Adrenal gland (tissue), 12 donors: ENCODE results near the gene RRP15. TPM values are rescaled to one million over a fixed set of nuclear protein-coding genes. Genes with fewer than 3 reads are reported as not detected.

Source experiments
- DNase-seq, 7 donors: peaks; one replicate each; pipeline ENCODE4 v3.0.0-alpha.2; 2019 to 2020
- H3K27ac ChIP-seq, 5 donors: fragments of 200-600 bp; sonication (generic) in 4 of 5; 1 replicate in 3 of 5; 2 replicates in 2 of 5; pipeline versions ENCODE4 v1.5.1 to v1.8.0; 2016 to 2020; ENCODE audit warnings: mild to moderate bottlenecking in 1 of 5
- H3K27me3 ChIP-seq: fragments of 200-600 bp; 2 replicates; pipeline ENCODE4 v1.8.0; 2021
- H3K36me3 ChIP-seq, 2 donors: fragments of 200-600 bp; replicated peaks in 1 of 2; 1 replicate in 1 of 2; 2 replicates in 1 of 2; pipeline versions ENCODE4 v1.5.1 to v1.8.0; 2018 to 2022
- H3K4me1 ChIP-seq, 2 donors: fragments of 200-600 bp; replicated peaks in 1 of 2; 1 replicate in 1 of 2; 2 replicates in 1 of 2; pipeline versions ENCODE4 v1.5.1 to v1.8.0; 2018 to 2021
- H3K4me3 ChIP-seq, 4 donors: fragments of 200-600 bp; sonication (generic) in 3 of 4; one replicate each; pipeline ENCODE4 v1.5.1; 2016 to 2018
- H3K9me3 ChIP-seq, 3 donors: fragments of 200-600 bp; sonication (generic) in 1 of 3; replicated peaks in 1 of 3; 1 replicate in 2 of 3; 2 replicates in 1 of 3; pipeline versions ENCODE4 v1.5.1 to v1.8.0; 2016 to 2021
- CTCF ChIP-seq, 6 experiments: fragments of 450-650 bp in 4 of 6; fragments of 200-600 bp in 2 of 6; sonication (generic) in 1 of 6; IDR thresholded peaks; 1 replicate in 5 of 6; 2 replicates in 1 of 6; pipeline versions ENCODE4 v1.5.1 to v1.8.0; 2016 to 2021; ENCODE audit warnings: antibody characterized with exemption in 6 of 6, mild to moderate bottlenecking in 2 of 6, moderate library complexity in 1 of 6
- POLR2A ChIP-seq, 2 donors: fragments of 450-650 bp; IDR thresholded peaks; one replicate each; pipeline ENCODE4 v1.6.1; 2017; ENCODE audit warnings: antibody characterized with exemption in 2 of 2, mild to moderate bottlenecking in 2 of 2, moderate library complexity in 1 of 2
- WGBS, 4 donors: extraction: QIAGEN DNeasy Blood & Tissue Kit in 2 of 4; methylation state at CpG; one replicate each; pipeline versions ENCODE4 v1.1.5 to v1.1.7; 2013 to 2017; 5-methylcytosine and 5-hydroxymethylcytosine counted together
- intact Hi-C, 2 donors: fragments of 100-400 bp; cut with DNase I; formaldehyde crosslinking; loops; one replicate each; pipeline versions ENCODE4 v1.14.1 to v1.15.0; 2022 to 2023
- polyA plus RNA-seq, 3 donors: library from polyadenylated mRNA; stranded (reverse); fragments of 200-250 nt in 2 of 3; fragments of 350-450 nt in 1 of 3; fragmentation: Illumina TruSeq in 1 of 3; extraction: RNeasy Lipid Tissue Mini Kit (QIAGEN cat#74804) in 1 of 3; gene quantifications; one replicate each; pipeline ENCODE4 v1.2.3, GENCODE V29; 2013 to 2014
- small RNA-seq, 2 donors: library from RNA; depleted of rRNA; stranded (forward); fragments of <200 nt; gene quantifications; one replicate each; pipeline ENCODE3, GENCODE V24; 2016
- total RNA-seq, 9 donors: library from RNA; depleted of rRNA in 4 of 9; stranded (reverse); fragments of >200 nt in 4 of 9; fragments of 120-200 nt in 1 of 9; fragmentation: NEBNext Ultra II Directional in 1 of 9; extraction: Animal tissue kit (Norgen Biotek cat#: 25700) in 1 of 9; gene quantifications; one replicate each; pipeline versions ENCODE4 v1.1.0 to v1.2.4, GENCODE V29; 2013 to 2023
- donor health status: healthy with polysubstance abuse.
- donor health status: Bipolar disorder and iron deficiency.
- donor health status: DM: yes; HTN: yes; CAD: no.
- donor health status: DM: no; HTN: no; CAD: no.
- donor health status: DM: no; HTN: no; CAD: no.
- donor health status: DM: yes; HTN: yes; CAD: no.

RRP15 gene
- total and polyA plus RNA-seq, 12 donors: 1.3 to 24.0 (median 11.1) TPM

- H3K27ac ChIP-seq: no peak overlapping the region
- DNase-seq: no peak
- no peaks in the 10 kb centered on the region for H3K27me3 ChIP-seq
- H3K9me3 ChIP-seq: no peaks in the 10 kb centered on the region
- 94 to 98% (median 97%) methylated on average over 4 of the region's 4 CpGs for WGBS, 4 donors
- no peak overlapping the region for H3K4me3 ChIP-seq
- TF ChIP-seq POLR2A (IDR thresholded peaks at IDR 0.05): no peak
- no peak for TF ChIP-seq CTCF (IDR thresholded peaks at IDR 0.05)
- H3K4me1 ChIP-seq: no peaks in the 10 kb centered on the region
- no peaks in the 10 kb centered on the region for H3K36me3 ChIP-seq
- intact Hi-C loops: no loop called here
Measured at GRCh38 chr1:218382261-218382660, 97.2 kb downstream of the RRP15 start.

- H3K27ac ChIP-seq: no peak overlapping the region
- intact Hi-C loops: no loop called here
- 66 to 83% (median 73%) methylated on average over 2 of the region's 2 CpGs for WGBS, 4 donors
Measured at GRCh38 chr1:218383051-218383450, 98.0 kb downstream of the RRP15 start.

GRCh38 chr1:218383681-218384080 lies 98.6 kb downstream of the RRP15 start:
- Histone ChIP-seq H3K4me1 (no peaks in the 10 kb centered on the region), H3K4me3 (no peak overlapping the region), H3K27ac (no peak overlapping the region), H3K9me3 (no peaks in the 10 kb centered on the region), H3K36me3 (no peaks in the 10 kb centered on the region), H3K27me3 (no peaks in the 10 kb centered on the region)
- no peak for DNase-seq
- 71 to 80% (median 75%) methylated on average over 8 of the region's 8 CpGs for WGBS, 4 donors
- TF ChIP-seq POLR2A (IDR thresholded peaks at IDR 0.05): no peak
- TF ChIP-seq CTCF (IDR thresholded peaks at IDR 0.05): no peak
- intact Hi-C loops: no loop called here

More at GRCh38 chr1:218383051-218383450, 98.0 kb downstream of the RRP15 start:
- no peaks in the 10 kb centered on the region for H3K36me3 ChIP-seq
- TF ChIP-seq CTCF (IDR thresholded peaks at IDR 0.05): no peak
- no peak for TF ChIP-seq POLR2A (IDR thresholded peaks at IDR 0.05)
- H3K4me3 ChIP-seq: no peak overlapping the region
- no peak for DNase-seq
- H3K27me3 ChIP-seq: no peaks in the 10 kb centered on the region
- no peaks in the 10 kb centered on the region for H3K4me1 ChIP-seq
- H3K9me3 ChIP-seq: no peaks in the 10 kb centered on the region

GRCh38 chr1:218384581-218384993 lies 99.5 kb downstream of the RRP15 start:
- Histone ChIP-seq H3K4me1 (no peaks in the 10 kb centered on the region), H3K27ac (no peak overlapping the region), H3K4me3 (no peak overlapping the region), H3K9me3 (no peaks in the 10 kb centered on the region), H3K36me3 (no peaks in the 10 kb centered on the region), H3K27me3 (no peaks in the 10 kb centered on the region)
- WGBS, 4 donors: 40 to 67% (median 49%) methylated on average over 5 to 6 of the region's 6 CpGs
- DNase-seq: no peak
- TF ChIP-seq CTCF (IDR thresholded peaks at IDR 0.05): no peak
- TF ChIP-seq POLR2A (IDR thresholded peaks at IDR 0.05): no peak
- intact Hi-C loops: no loop called here

Small RNA genes within 50 kb of the gene (small RNA-seq; reads per million reads assigned to genes)
- gene AC096638.1: 0 reads per million in 2 donors

Other genes starting within 250 kb of the RRP15 start
- 1 to 10 TPM in 8 of 9 donors, under 1 TPM in 1; 0.94 to 4.2 (median 1.7) TPM for gene TGFB2, start 60.0 kb downstream of the RRP15 start, total RNA-seq
- gene TGFB2, start 60.0 kb downstream of the RRP15 start, polyA plus RNA-seq: 1 to 10 TPM in 1 of 3 donors, under 1 TPM in 2; 0.24 to 1.8 (median 0.54) TPM